SK-N-SH (cell line): ENCODE measurements around the gene SOCS4. TPM values are rescaled to one million over a fixed set of nuclear protein-coding genes. Genes with fewer than 3 reads are reported as not detected.

Experiments used
- CTCF ChIA-PET: fragments of 300-600, 350-600 bp; formaldehyde crosslinking; extraction: SDS; loops from one replicate; lab custom pipeline; 2021; lab: Yijun Ruan, JAX
- POLR2A ChIA-PET: fragments of 350-600 bp; sonication (Branson Sonifier 250); formaldehyde crosslinking; extraction: SDS; loops from one replicate; lab custom pipeline; 2020; ENCODE audit warnings: antibody characterized with exemption, inconsistent platforms; lab: Yijun Ruan, JAX
- DNase-seq: peaks from one replicate; pipeline ENCODE4 v3.0.0; 2012
- H2AFZ ChIP-seq: fragments of 200-600 bp; sonication (generic); 2 replicates; pipeline ENCODE4 v1.8.1; 2016; ENCODE audit warnings: antibody characterized with exemption, mild to moderate bottlenecking, low read depth
- H3F3A ChIP-seq: fragments of 200-600 bp; sonication (generic); replicated peaks from 2 replicates; pipeline ENCODE3; 2016; ENCODE audit warnings: antibody characterized with exemption, mild to moderate bottlenecking; ENCODE audit not compliant: insufficient read depth
- H3K27ac ChIP-seq, 2 experiments: fragments of 200-500 bp in 1 of 2; fragments of 200-600 bp in 1 of 2; sonication (Bioruptor generic) in 1 of 2; sonication (generic), shearing (Covaris generic) in 1 of 2; 2 replicates each; pipeline versions ENCODE4 v1.5.1 to v1.6.1; 2014 to 2016; ENCODE audit warnings: low read depth in 2 of 2, inconsistent platforms in 1 of 2, low read length in 1 of 2, mild to moderate bottlenecking in 1 of 2, mixed read lengths in 1 of 2
- H3K27me3 ChIP-seq: fragments of 200-600 bp; sonication (generic), shearing (Covaris generic); 2 replicates; pipeline ENCODE4 v1.6.1; 2016; ENCODE audit warnings: mixed run types; ENCODE audit not compliant: insufficient read depth
- H3K36me3 ChIP-seq, 2 experiments: fragments of 200-500 bp in 1 of 2; fragments of 200-600 bp in 1 of 2; sonication (Bioruptor generic) in 1 of 2; sonication (generic) in 1 of 2; replicated peaks in 1 of 2; 2 replicates each; pipeline versions ENCODE3 to v1.5.1; 2014 to 2016; ENCODE audit warnings: low read length in 1 of 2, mild to moderate bottlenecking in 1 of 2; ENCODE audit not compliant: insufficient read depth in 2 of 2, control insufficient read depth in 1 of 2
- H3K4me1 ChIP-seq, 2 experiments: fragments of 200-500 bp in 1 of 2; fragments of 200-600 bp in 1 of 2; sonication (Bioruptor generic) in 1 of 2; sonication (generic), shearing (Covaris generic) in 1 of 2; 2 replicates each; pipeline versions ENCODE4 v1.5.1 to v1.6.1; 2014 to 2016; ENCODE audit warnings: low read depth in 1 of 2, low read length in 1 of 2, mixed run types in 1 of 2; ENCODE audit not compliant: insufficient read depth in 2 of 2, control insufficient read depth in 1 of 2
- H3K4me2 ChIP-seq: fragments of 200-600 bp; sonication (generic), shearing (Covaris generic); 2 replicates; pipeline ENCODE4 v1.6.1; 2017; ENCODE audit warnings: mixed run types
- H3K4me3 ChIP-seq, 2 experiments: fragments of 200-500 bp in 1 of 2; fragments of 200-600 bp in 1 of 2; sonication (Bioruptor generic) in 1 of 2; sonication (generic), shearing (Covaris generic) in 1 of 2; 2 replicates each; pipeline versions ENCODE4 v1.5.1 to v1.8.1; 2014 to 2016; ENCODE audit warnings: low read depth in 2 of 2, inconsistent platforms in 1 of 2, low read length in 1 of 2, mild to moderate bottlenecking in 1 of 2, mixed read lengths in 1 of 2, moderate library complexity in 1 of 2
- H3K79me2 ChIP-seq: fragments of 200-600 bp; sonication (generic); 2 replicates; pipeline ENCODE4 v1.8.1; 2017; ENCODE audit warnings: mild to moderate bottlenecking; ENCODE audit not compliant: insufficient read depth
- H3K9ac ChIP-seq: fragments of 200-600 bp; sonication (generic); 2 replicates; pipeline ENCODE4 v1.6.1; 2017; ENCODE audit warnings: mixed run types
- H3K9me2 ChIP-seq: fragments of 200-600 bp; sonication (generic); 2 replicates; pipeline ENCODE4 v1.6.1; 2017; ENCODE audit warnings: mixed run types
- H3K9me3 ChIP-seq: fragments of 200-600 bp; sonication (generic); 2 replicates; pipeline ENCODE4 v1.6.1; 2017; ENCODE audit warnings: mixed run types, mild to moderate bottlenecking, moderate library complexity
- H4K20me1 ChIP-seq: fragments of 200-600 bp; sonication (generic); 2 replicates; pipeline ENCODE4 v1.6.1; 2017; ENCODE audit warnings: mild to moderate bottlenecking, mixed run types; ENCODE audit not compliant: insufficient read depth
- EP300 ChIP-seq, 2 experiments: IDR thresholded peaks; 2 replicates each; pipeline versions ENCODE4 v1.4.0 to v1.6.1; 2012; ENCODE audit warnings: borderline replicate concordance in 1 of 2, low read depth in 1 of 2, low read length in 1 of 2
- EZH2phosphoT487 ChIP-seq: fragments of 200-600 bp; sonication (generic); IDR thresholded peaks from 2 replicates; pipeline ENCODE4 v1.6.1; 2017; ENCODE audit warnings: low read depth, mixed run types, mild to moderate bottlenecking, antibody characterized with exemption, moderate library complexity, borderline replicate concordance
- FOXM1 ChIP-seq: IDR thresholded peaks from 2 replicates; pipeline ENCODE4 v1.4.0; 2012; ENCODE audit warnings: low read depth, mild to moderate bottlenecking
- GATA2 ChIP-seq: sonication (generic); formaldehyde crosslinking; IDR thresholded peaks from 2 replicates; pipeline ENCODE4 v1.5.0; 2020; ENCODE audit warnings: mild to moderate bottlenecking, missing genetic modification reagents
- MXI1 ChIP-seq: IDR thresholded peaks from 2 replicates; pipeline ENCODE4 v1.6.1; 2012; ENCODE audit warnings: mild to moderate bottlenecking, low read depth, low read length, improper control_type of control experiment
- NFIC ChIP-seq: IDR thresholded peaks from 2 replicates; pipeline ENCODE4 v1.4.0; 2012; ENCODE audit warnings: borderline replicate concordance
- NRF1 ChIP-seq: IDR thresholded peaks from 2 replicates; pipeline ENCODE4 v1.6.1; 2012; ENCODE audit warnings: low read depth, mild to moderate bottlenecking, low read length
- POLR2AphosphoS5 ChIP-seq: IDR thresholded peaks from 2 replicates; pipeline ENCODE4 v1.6.1; 2012; ENCODE audit warnings: low read depth, low read length
- RAD21 ChIP-seq: IDR thresholded peaks from 2 replicates; pipeline ENCODE4 v1.6.1; 2012; ENCODE audit warnings: mild to moderate bottlenecking, low read length
- REST ChIP-seq: IDR thresholded peaks from 2 replicates; pipeline ENCODE4 v1.6.1; 2012; ENCODE audit warnings: mild to moderate bottlenecking, low read depth, low read length, moderate library complexity
- RFX5 ChIP-seq: IDR thresholded peaks from 2 replicates; pipeline ENCODE4 v1.6.1; 2012; ENCODE audit warnings: mild to moderate bottlenecking, improper control_type of control experiment, low read length
- RXRA ChIP-seq: IDR thresholded peaks from 2 replicates; pipeline ENCODE4 v1.4.0; 2012; ENCODE audit warnings: low read depth, mild to moderate bottlenecking, borderline replicate concordance
- SIN3A ChIP-seq: IDR thresholded peaks from 2 replicates; pipeline ENCODE4 v1.6.1; 2012; ENCODE audit warnings: low read depth, mild to moderate bottlenecking, low read length, moderate library complexity, borderline replicate concordance
- SMC3 ChIP-seq: IDR thresholded peaks from 2 replicates; pipeline ENCODE4 v1.6.1; 2012; ENCODE audit warnings: low read depth, low read length, improper control_type of control experiment
- TAF1 ChIP-seq: IDR thresholded peaks from 2 replicates; pipeline ENCODE4 v1.6.1; 2012; ENCODE audit warnings: low read depth, mild to moderate bottlenecking, low read length, moderate library complexity, borderline replicate concordance
- TCF12 ChIP-seq: IDR thresholded peaks from 2 replicates; pipeline ENCODE4 v1.4.0; 2012
- TEAD4 ChIP-seq: IDR thresholded peaks from 2 replicates; pipeline ENCODE4 v1.4.0; 2012; ENCODE audit warnings: mild to moderate bottlenecking, borderline replicate concordance; ENCODE audit not compliant: insufficient read depth
- USF2 ChIP-seq: fragments of 150-350 bp; IDR thresholded peaks from 2 replicates; pipeline ENCODE4 v1.6.1; 2017; ENCODE audit warnings: antibody characterized with exemption, low read length, low read depth, borderline replicate concordance
- WGBS: methylation state at CpG from one replicate; pipeline ENCODE4 v1.1.6; 2017; ENCODE audit warnings: low lambda C conversion rate; 5-methylcytosine and 5-hydroxymethylcytosine counted together
- polyA plus RNA-seq, 3 experiments: library from polyadenylated mRNA; depleted of rRNA; stranded (reverse); fragments of >200 nt; gene quantifications; 2 replicates each; pipeline ENCODE4 v1.2.3, GENCODE V29; 2012

The SOCS4 gene
- polyA plus RNA-seq, 1 of the 3 experiments (the other 2 are of a cell fraction), result 2.2 TPM

- Histone ChIP-seq H3K36me3 (peaks cover 12 to 16% of the 10 kb centered on the region in 2 experiments), H2AFZ (no peak overlapping the region), H4K20me1 (peaks cover 32% of the 10 kb centered on the region), H3K79me2 (peaks cover 91% of the 10 kb centered on the region), H3K4me3 (peak overlapping the region; percentile 69 to 73), H3K27me3 (no peaks in the 10 kb centered on the region), H3K4me2 (peak overlapping the region; percentile 87), H3K27ac (no peak overlapping the region), H3K9me3 (no peaks in the 10 kb centered on the region), H3K9ac (peak overlapping the region; percentile 94), H3F3A (peaks cover under 1% of the 10 kb centered on the region), H3K4me1 (peaks cover 19 to 22% of the 10 kb centered on the region in 2 experiments; a peak in 3 of 4 replicates), H3K9me2 (no peaks in the 10 kb centered on the region)
- CTCF ChIA-PET, result interaction anchor here (1.1 to 7.0 kb wide), 2 partner anchors 23 to 24 kb away, joined by 4 to 40 read pairs; partner anchors contain the start of gene MAPK1IP1L
- 47% methylated on average over 4 of the region's 4 CpGs for WGBS
- TF ChIP-seq NFIC (no peak), NRF1 (no peak), TAF1 (no peak), POLR2AphosphoS5 (no peak), EZH2phosphoT487 (no peak), RXRA (no peak), TEAD4 (no peak), EP300 (IDR thresholded peaks at IDR 0.05; ENCODE audit: borderline replicate concordance in 1 of 2, low read depth in 1 of 2, low read length in 1 of 2) (no peak), TCF12 (no peak), RAD21 (no peak), FOXM1 (no peak), GATA2 (CRISPR knock-in tag) (no peak), MXI1 (no peak), SMC3 (no peak), USF2 (no peak), SIN3A (no peak), REST (no peak), RFX5 (no peak)
- no peak for DNase-seq
- POLR2A ChIA-PET, result interaction anchor here (3.0 kb wide), 1 partner anchor 23 kb away, joined by 32 read pairs; the partner anchor contains the start of gene MAPK1IP1L
Observed at GRCh38 chr14:55028476-55028875, 1.4 kb downstream of the SOCS4 start.
